H1 (cell line): ENCODE results near the gene MBNL1.

Experiments
- CREB1 ChIP-seq: IDR thresholded peaks from 2 replicates; pipeline ENCODE4 v1.6.1; 2012; ENCODE audit warnings: inconsistent platforms
- EP300 ChIP-seq, 2 experiments: IDR thresholded peaks; 1 replicate in 1 of 2; 2 replicates in 1 of 2; pipeline ENCODE4 v1.6.1; 2011 to 2012; ENCODE audit warnings: low read depth in 2 of 2, low read length in 2 of 2, mild to moderate bottlenecking in 2 of 2, borderline replicate concordance in 1 of 2, inconsistent platforms in 1 of 2, moderate library complexity in 1 of 2
- GABPA ChIP-seq: IDR thresholded peaks from 2 replicates; pipeline ENCODE4 v1.6.1; 2011; ENCODE audit warnings: mild to moderate bottlenecking, low read length, moderate library complexity, borderline replicate concordance; ENCODE audit not compliant: insufficient read depth
- KDM1A ChIP-seq: fragments of 200-600, 300-600 bp; sonication (generic); IDR thresholded peaks from 2 replicates; pipeline ENCODE4 v1.7.1; 2016; ENCODE audit warnings: mild to moderate bottlenecking, low read length, borderline replicate concordance
- NANOG ChIP-seq: IDR thresholded peaks from 2 replicates; pipeline ENCODE4 v1.6.1; 2011; ENCODE audit warnings: low read length, low read depth, mild to moderate bottlenecking, inconsistent platforms; ENCODE audit not compliant: insufficient read depth, poor library complexity, severe bottlenecking
- POLR2A ChIP-seq, 2 experiments: IDR thresholded peaks; 1 replicate in 1 of 2; 2 replicates in 1 of 2; pipeline ENCODE4 v1.6.1; 2011; ENCODE audit warnings: low read depth in 2 of 2, low read length in 2 of 2, mild to moderate bottlenecking in 2 of 2; ENCODE audit errors: control extremely low read depth in 1 of 2
- POLR2AphosphoS5 ChIP-seq: IDR thresholded peaks from 2 replicates; pipeline ENCODE4 v1.6.1; 2011; ENCODE audit warnings: low read depth, low read length
- RAD21 ChIP-seq, 2 experiments: IDR thresholded peaks in 1 of 2; conservative IDR thresholded peaks in 1 of 2; 2 replicates each; pipeline ENCODE4 v1.6.1; 2011; ENCODE audit warnings: low read depth in 2 of 2, low read length in 2 of 2, improper control_type of control experiment in 1 of 2, inconsistent platforms in 1 of 2, mild to moderate bottlenecking in 1 of 2, moderate library complexity in 1 of 2
- RXRA ChIP-seq: IDR thresholded peaks from 2 replicates; pipeline ENCODE4 v1.6.1; 2011; ENCODE audit warnings: low read depth, mild to moderate bottlenecking, low read length, moderate library complexity; ENCODE audit not compliant: insufficient read depth
- SIN3A ChIP-seq, 2 experiments: IDR thresholded peaks in 1 of 2; conservative IDR thresholded peaks in 1 of 2; 2 replicates each; pipeline ENCODE4 v1.6.1; 2011 to 2012; ENCODE audit warnings: low read length in 2 of 2, improper control_type of control experiment in 1 of 2, low read depth in 1 of 2, mild to moderate bottlenecking in 1 of 2
- TCF12 ChIP-seq: IDR thresholded peaks from 2 replicates; pipeline ENCODE4 v1.6.1; 2011; ENCODE audit warnings: low read depth, mild to moderate bottlenecking, low read length
- TF ChIP-seq, protein P1 (sequence below), 3 experiments: IDR thresholded peaks; 1 replicate in 2 of 3; 2 replicates in 1 of 3; pipeline versions ENCODE4 v1.5.1 to v1.6.1; 2011; ENCODE audit warnings: low read length in 3 of 3, mild to moderate bottlenecking in 3 of 3, inconsistent platforms in 2 of 3, low read depth in 1 of 3, moderate library complexity in 1 of 3; ENCODE audit not compliant: insufficient read depth in 1 of 3; ENCODE audit errors: control extremely low read depth in 1 of 3
- TF ChIP-seq, protein P2 (sequence below): IDR thresholded peaks from 2 replicates; pipeline ENCODE4 v1.6.1; 2012; ENCODE audit warnings: inconsistent platforms

DNA sequence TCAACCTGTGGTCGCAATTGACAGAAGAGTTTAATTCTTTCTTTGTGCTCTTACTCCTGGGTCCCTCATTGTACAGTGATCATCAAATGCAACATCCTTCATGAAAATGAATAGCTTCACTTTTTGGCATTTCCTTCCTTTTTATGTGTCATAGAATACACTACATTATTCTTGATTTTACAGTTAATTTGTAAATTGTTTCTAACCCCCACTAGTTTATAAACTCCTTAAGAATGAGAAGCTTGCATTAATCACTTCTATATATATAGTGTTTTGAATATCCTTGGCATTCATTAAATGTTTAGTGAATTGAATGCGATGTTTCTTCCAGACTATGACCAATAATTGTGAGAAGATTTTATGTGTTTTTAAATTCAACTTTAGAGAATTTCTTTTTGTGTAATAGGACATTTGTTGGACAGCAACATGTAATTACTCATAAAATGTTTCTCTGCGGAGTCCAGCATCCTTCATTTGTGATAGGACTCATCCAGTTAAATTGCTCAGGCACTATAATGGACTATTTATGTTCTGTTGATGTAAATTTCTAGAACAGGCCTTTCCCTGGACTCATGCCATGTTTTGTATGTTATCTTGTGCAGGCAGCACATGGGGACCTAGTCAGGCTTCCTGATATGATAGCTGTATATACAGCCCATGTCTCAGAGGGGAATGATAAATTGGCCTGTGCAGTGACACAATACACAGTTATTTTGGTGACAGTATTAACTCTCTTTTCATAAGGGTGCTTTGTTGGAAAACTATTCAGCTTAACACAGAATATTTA lies 51.3 kb downstream of the MBNL1 start:
- TF ChIP-seq, protein P1, sequence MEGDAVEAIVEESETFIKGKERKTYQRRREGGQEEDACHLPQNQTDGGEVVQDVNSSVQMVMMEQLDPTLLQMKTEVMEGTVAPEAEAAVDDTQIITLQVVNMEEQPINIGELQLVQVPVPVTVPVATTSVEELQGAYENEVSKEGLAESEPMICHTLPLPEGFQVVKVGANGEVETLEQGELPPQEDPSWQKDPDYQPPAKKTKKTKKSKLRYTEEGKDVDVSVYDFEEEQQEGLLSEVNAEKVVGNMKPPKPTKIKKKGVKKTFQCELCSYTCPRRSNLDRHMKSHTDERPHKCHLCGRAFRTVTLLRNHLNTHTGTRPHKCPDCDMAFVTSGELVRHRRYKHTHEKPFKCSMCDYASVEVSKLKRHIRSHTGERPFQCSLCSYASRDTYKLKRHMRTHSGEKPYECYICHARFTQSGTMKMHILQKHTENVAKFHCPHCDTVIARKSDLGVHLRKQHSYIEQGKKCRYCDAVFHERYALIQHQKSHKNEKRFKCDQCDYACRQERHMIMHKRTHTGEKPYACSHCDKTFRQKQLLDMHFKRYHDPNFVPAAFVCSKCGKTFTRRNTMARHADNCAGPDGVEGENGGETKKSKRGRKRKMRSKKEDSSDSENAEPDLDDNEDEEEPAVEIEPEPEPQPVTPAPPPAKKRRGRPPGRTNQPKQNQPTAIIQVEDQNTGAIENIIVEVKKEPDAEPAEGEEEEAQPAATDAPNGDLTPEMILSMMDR (IDR thresholded peaks at IDR 0.05; ENCODE audit: control extremely low read depth in 1 of 3, insufficient read depth in 1 of 3, low read depth in 1 of 3, low read length in 3 of 3), result no peak
- no peak for TF ChIP-seq CREB1
- TF ChIP-seq, protein P2, sequence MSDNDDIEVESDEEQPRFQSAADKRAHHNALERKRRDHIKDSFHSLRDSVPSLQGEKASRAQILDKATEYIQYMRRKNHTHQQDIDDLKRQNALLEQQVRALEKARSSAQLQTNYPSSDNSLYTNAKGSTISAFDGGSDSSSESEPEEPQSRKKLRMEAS, result no peak
- TF ChIP-seq POLR2AphosphoS5, result no peak
- no peak for TF ChIP-seq RAD21 (IDR thresholded peaks at IDR 0.05 in 1 of 2, conservative IDR thresholded peaks at IDR 0.05 in 1 of 2; ENCODE audit: low read depth in 2 of 2, low read length in 2 of 2)
- no peak for TF ChIP-seq RXRA
- no peak for TF ChIP-seq NANOG
- no peak for TF ChIP-seq GABPA
- no peak for TF ChIP-seq POLR2A (IDR thresholded peaks at IDR 0.05; ENCODE audit: control extremely low read depth in 1 of 2, low read depth in 2 of 2, low read length in 2 of 2)
- no peak for TF ChIP-seq KDM1A
- TF ChIP-seq EP300 (IDR thresholded peaks at IDR 0.05; ENCODE audit: borderline replicate concordance in 1 of 2, low read depth in 2 of 2, low read length in 2 of 2), result no peak
- TF ChIP-seq TCF12, result no peak
- no peak for TF ChIP-seq SIN3A (conservative IDR thresholded peaks at IDR 0.05 in 1 of 2, IDR thresholded peaks at IDR 0.05 in 1 of 2; ENCODE audit: low read depth in 1 of 2, low read length in 2 of 2)
